Type B pancreatic cell (in vitro differentiated cells): ENCODE data around the gene BMP2K. TPM values are rescaled to one million over a fixed set of nuclear protein-coding genes. Genes with fewer than 3 reads are reported as not detected.

ENCODE experiments used
- DNase-seq: peaks from one replicate; pipeline ENCODE4 v3.0.0; 2021; ENCODE audit warnings: mixed read lengths; ENCODE audit not compliant: unreplicated experiment; ENCODE audit errors: extremely low spot score
- H3K27ac Mint-ChIP-seq: 2 replicates; pipeline ENCODE4 v1.8.0; 2021; ENCODE audit warnings: mild to moderate bottlenecking, mixed read lengths
- H3K27me3 Mint-ChIP-seq: 2 replicates; pipeline ENCODE4 v1.8.0; 2021; ENCODE audit warnings: mixed read lengths
- H3K36me3 Mint-ChIP-seq: 2 replicates; pipeline ENCODE4 v1.8.0; 2021; ENCODE audit warnings: mixed read lengths
- H3K4me1 Mint-ChIP-seq: one replicate; pipeline ENCODE4 v1.8.0; 2021; ENCODE audit warnings: mixed read lengths; ENCODE audit not compliant: unreplicated experiment
- H3K4me3 Mint-ChIP-seq: 2 replicates; pipeline ENCODE4 v1.8.0; 2021; ENCODE audit warnings: mild to moderate bottlenecking, mixed read lengths
- H3K9me3 Mint-ChIP-seq: 2 replicates; pipeline ENCODE4 v1.8.0; 2021; ENCODE audit warnings: mixed read lengths
- total RNA-seq: library from RNA; stranded (reverse); gene quantifications from 2 replicates; pipeline ENCODE4 v1.2.1, GENCODE V29; 2021; ENCODE audit warnings: low replicate concordance
- TF ChIP-seq, protein P1 (sequence below): fragments of 200-600 bp; sonication (generic); conservative IDR thresholded peaks from 2 replicates; pipeline ENCODE4 v1.5.0; 2021; ENCODE audit warnings: antibody characterized with exemption, mild to moderate bottlenecking

Gene BMP2K
- total RNA-seq, 1 donor from 2014 or later, result 40.9 TPM

DNA sequence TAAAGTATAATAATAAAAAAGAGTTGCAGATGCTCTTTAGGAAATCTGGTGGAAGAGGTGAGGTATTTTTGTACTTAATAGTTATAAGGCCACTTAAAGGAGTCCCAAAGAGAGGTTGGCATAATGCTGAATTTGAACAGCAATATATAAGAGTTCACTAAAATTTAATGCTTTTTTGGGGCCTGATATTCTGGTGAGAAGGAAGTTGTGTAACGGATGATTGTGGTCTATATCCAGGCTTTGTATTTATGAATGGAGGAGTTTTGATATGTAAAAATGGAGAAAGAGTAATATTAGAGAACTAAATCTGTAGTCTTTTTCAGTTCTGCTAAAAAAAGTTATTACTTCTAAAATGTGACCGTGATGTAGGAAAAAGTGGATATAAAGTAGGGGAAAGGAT, 20.4 kb downstream of the BMP2K start:
- TF ChIP-seq, protein P1, sequence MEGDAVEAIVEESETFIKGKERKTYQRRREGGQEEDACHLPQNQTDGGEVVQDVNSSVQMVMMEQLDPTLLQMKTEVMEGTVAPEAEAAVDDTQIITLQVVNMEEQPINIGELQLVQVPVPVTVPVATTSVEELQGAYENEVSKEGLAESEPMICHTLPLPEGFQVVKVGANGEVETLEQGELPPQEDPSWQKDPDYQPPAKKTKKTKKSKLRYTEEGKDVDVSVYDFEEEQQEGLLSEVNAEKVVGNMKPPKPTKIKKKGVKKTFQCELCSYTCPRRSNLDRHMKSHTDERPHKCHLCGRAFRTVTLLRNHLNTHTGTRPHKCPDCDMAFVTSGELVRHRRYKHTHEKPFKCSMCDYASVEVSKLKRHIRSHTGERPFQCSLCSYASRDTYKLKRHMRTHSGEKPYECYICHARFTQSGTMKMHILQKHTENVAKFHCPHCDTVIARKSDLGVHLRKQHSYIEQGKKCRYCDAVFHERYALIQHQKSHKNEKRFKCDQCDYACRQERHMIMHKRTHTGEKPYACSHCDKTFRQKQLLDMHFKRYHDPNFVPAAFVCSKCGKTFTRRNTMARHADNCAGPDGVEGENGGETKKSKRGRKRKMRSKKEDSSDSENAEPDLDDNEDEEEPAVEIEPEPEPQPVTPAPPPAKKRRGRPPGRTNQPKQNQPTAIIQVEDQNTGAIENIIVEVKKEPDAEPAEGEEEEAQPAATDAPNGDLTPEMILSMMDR, result no peak
- no peak for DNase-seq

DNA sequence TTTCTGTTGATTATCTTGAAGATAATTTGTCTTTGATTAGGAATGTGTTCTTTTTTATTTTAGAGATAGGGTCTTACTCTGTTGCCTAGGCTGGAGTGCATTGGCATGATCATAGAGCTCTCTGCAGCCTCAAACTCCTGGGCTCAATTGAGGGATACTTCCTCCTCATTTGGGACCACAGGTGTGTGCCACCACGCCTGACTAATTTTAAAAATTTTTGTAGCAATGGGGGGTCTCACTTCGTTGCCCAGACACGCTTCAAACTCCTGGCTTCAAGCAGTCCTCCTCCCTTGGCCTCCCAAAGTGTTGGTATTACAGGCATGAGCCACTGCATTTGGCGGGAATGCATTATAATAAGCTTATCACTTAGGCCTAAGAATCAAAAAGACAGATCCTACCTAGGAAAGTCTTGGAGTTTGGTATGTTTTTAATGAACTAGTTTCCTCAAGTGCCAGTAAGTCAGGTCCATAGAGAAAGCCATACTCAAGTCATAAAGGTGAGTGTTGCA, 21.7 kb downstream of the BMP2K start:
- no peak overlapping the region for H3K27ac Mint-ChIP-seq
- no peaks in the 10 kb centered on the region for H3K4me1 Mint-ChIP-seq
- DNase-seq, result no peak
- H3K4me3 Mint-ChIP-seq, result no peak overlapping the region
- no peaks in the 10 kb centered on the region for H3K27me3 Mint-ChIP-seq
- TF ChIP-seq, protein P1, result no peak
- H3K9me3 Mint-ChIP-seq, result peaks cover 5% of the 10 kb centered on the region
- peaks cover 11% of the 10 kb centered on the region for H3K36me3 Mint-ChIP-seq

More for the DNA sequence above, 20.4 kb downstream of the BMP2K start:
- peaks cover 5% of the 10 kb centered on the region for H3K9me3 Mint-ChIP-seq
- H3K27me3 Mint-ChIP-seq, result no peaks in the 10 kb centered on the region
- no peak overlapping the region for H3K4me3 Mint-ChIP-seq
- H3K27ac Mint-ChIP-seq, result no peak overlapping the region
- peaks cover 11% of the 10 kb centered on the region for H3K36me3 Mint-ChIP-seq
- H3K4me1 Mint-ChIP-seq, result no peaks in the 10 kb centered on the region

DNA sequence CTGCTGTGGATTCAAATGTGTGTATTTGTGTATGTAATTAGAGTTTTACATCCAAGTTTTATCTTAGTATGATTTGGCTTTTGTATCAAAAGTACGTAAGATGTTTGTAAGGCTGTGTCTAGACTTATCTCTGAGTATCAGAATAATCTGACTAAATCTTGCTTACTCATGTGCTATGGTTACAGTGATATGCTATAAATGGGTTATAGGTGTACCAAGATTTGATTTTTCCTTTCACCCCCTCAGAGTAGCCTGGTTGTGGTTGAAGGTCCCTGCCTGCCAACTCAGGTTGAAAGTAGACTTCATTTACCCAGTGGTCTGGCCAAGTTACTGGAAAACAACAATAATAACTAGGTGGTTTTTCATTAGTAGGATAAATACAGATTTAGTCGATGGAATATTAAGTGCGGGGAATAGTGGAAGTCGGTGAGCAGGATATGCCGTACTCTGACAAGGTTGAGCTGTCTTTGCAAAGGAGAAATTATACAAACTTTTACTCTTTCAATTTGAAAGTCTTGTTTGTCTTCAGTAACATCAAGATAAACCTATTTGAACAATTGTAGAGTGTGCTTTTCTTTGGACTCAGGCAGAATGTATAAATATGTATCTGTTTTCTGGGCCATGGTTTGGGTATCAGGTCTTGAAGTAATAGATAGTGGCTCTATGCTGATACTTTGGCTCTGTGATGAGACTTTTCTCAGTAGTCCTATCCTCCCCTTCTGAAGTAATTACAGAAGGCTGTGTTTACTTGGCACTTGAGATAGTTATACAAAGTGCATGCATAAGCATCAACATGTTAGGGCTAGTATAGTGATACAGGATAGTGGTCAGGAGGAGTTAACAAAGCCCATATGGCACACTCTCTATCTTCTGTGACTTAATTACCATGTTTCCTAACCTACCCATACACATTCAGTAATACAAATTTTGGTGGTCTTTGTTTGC, 23.7 kb downstream of the BMP2K start:
- peaks cover 5% of the 10 kb centered on the region for H3K9me3 Mint-ChIP-seq
- H3K36me3 Mint-ChIP-seq, result peaks cover 5% of the 10 kb centered on the region
- H3K27me3 Mint-ChIP-seq, result no peaks in the 10 kb centered on the region
- no peak overlapping the region for H3K27ac Mint-ChIP-seq
- TF ChIP-seq, protein P1, result no peak
- H3K4me3 Mint-ChIP-seq, result no peak overlapping the region
- H3K4me1 Mint-ChIP-seq, result no peaks in the 10 kb centered on the region
- no peak for DNase-seq

DNA sequence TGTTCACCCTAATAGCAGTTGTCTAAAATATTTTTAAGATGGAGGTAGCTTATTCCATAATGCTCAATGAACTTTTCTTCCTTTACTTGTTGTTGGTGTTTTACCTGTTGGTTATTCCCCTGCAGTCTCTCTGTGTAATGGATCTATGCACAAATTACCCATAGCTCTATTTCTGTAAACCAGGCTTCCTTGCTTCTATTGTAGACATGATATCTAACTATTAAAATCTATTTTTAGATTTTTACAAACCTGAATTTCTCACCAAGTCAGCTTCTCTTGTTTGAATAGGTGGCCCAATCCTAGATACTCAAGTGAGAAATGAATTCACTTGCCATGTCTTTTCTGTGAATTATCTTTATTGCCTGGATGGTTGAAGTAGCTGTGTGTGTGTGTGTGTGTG, 24.8 kb downstream of the BMP2K start:
- no peak for DNase-seq
- Mint-ChIP-seq H3K4me1 (no peaks in the 10 kb centered on the region), H3K9me3 (no peaks in the 10 kb centered on the region), H3K36me3 (no peaks in the 10 kb centered on the region), H3K4me3 (no peak overlapping the region), H3K27me3 (no peaks in the 10 kb centered on the region), H3K27ac (no peak overlapping the region)
- TF ChIP-seq, protein P1, result no peak

DNA sequence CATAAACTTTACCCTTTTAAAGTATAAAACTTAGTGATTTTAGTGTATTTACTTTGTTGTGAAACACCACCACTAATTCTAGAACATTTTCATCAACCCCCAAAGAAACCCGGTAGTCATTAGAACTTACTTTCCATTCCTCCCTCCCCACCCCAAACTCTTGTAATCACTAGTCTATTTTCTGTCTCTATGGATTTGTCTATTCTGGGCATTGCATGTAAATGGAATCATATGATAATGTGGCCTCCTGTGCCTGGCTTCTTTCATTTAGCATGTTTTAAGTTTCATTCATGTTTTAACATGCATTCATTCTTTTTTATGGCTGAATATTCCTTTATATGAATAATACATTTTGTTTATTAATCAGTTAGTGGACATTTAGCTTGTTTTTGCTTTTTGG, 27.8 kb downstream of the BMP2K start:
- Mint-ChIP-seq H3K27ac (no peak overlapping the region), H3K4me3 (no peak overlapping the region), H3K4me1 (no peaks in the 10 kb centered on the region), H3K9me3 (peaks cover 9% of the 10 kb centered on the region), H3K36me3 (peaks cover 18% of the 10 kb centered on the region), H3K27me3 (no peaks in the 10 kb centered on the region)
- TF ChIP-seq, protein P1, result no peak
- no peak for DNase-seq
